Measurements from ENCODE around the gene SULT1C4. TPM values are rescaled to one million over a fixed set of nuclear protein-coding genes. Genes with fewer than 3 reads are reported as not detected.

Gene SULT1C4
- total and polyA plus RNA-seq, 2 of the 8 experiments (the other 6 are each of a cell fraction or from before 2014, with no cell fraction given), result 1.5 to 2.1 TPM

GRCh38 chr2:108364676-108365297, 13.0 kb upstream of the SULT1C4 start:
- POLR2A ChIA-PET (ENCODE audit: partially characterized antibody), result no interaction called here
- H3K14ac ChIP-seq (ENCODE audit: insufficient read length), result no peak overlapping the region
- no peak for FAIRE-seq
- peak overlapping the region; percentile 83; the same call in 1 of the 2 replicates for H2AFZ ChIP-seq (ENCODE audit: low read length)
- no peak overlapping the region for H3K18ac ChIP-seq (ENCODE audit: extremely low read depth, low read length)
- H3K4ac ChIP-seq (replicated peaks; ENCODE audit: insufficient read length, low read depth, low read length), result no peak overlapping the region
- no peak overlapping the region for H2BK120ac ChIP-seq (replicated peaks; ENCODE audit: low read depth, low read length)
- CTCF ChIA-PET (ENCODE audit: partially characterized antibody), result no interaction called here
- no peak overlapping the region for H2AK5ac ChIP-seq (ENCODE audit: low read depth, low read length)
- WGBS, 2 experiments (ENCODE audit: extremely low coverage in 1 of 2, insufficient coverage in 1 of 2, insufficient read length in 1 of 2, insufficient replicate concordance in 2 of 2, low coverage in 1 of 2, low lambda C conversion rate in 2 of 2, missing lambda C conversion rate in 1 of 2), result 84% methylated on average over 6 of the region's 6 CpGs; no CpG with 5 or more reads in 1 of the 2 experiments
- H4K8ac ChIP-seq (ENCODE audit: extremely low read depth, insufficient read depth, low read length), result no peak overlapping the region
- H3K4me2 ChIP-seq (ENCODE audit: insufficient read depth in 1 of 2, low read depth in 2 of 2, low read length in 2 of 2), result no peak overlapping the region
- H4K5ac ChIP-seq (ENCODE audit: insufficient read length, low read depth, low read length), result no peak overlapping the region
- no peak overlapping the region for H3K27ac ChIP-seq (ENCODE audit: low read depth, low read length)
- no peaks in the 10 kb centered on the region for H3K79me1 ChIP-seq (ENCODE audit: low read depth, low read length)
- H3K36me3 ChIP-seq (ENCODE audit: control insufficient read depth in 2 of 4, insufficient read depth in 4 of 4, low read length in 3 of 4), result no peaks in the 10 kb centered on the region
- no peak overlapping the region for H4K91ac ChIP-seq (replicated peaks; ENCODE audit: insufficient read length, low read length)
- H3K23ac ChIP-seq (ENCODE audit: insufficient read length), result no peak overlapping the region
- H4K20me1 ChIP-seq (replicated peaks in 1 of 2; ENCODE audit: control insufficient read depth in 1 of 2, insufficient read depth in 2 of 2, low read length in 2 of 2), result no peaks in the 10 kb centered on the region
- H2BK20ac ChIP-seq (ENCODE audit: low read length), result no peak overlapping the region; the same call in 1 of the 2 replicates
- no peaks in the 10 kb centered on the region for H3K9me3 ChIP-seq (ENCODE audit: insufficient read depth in 2 of 2, low read depth in 1 of 2, low read length in 1 of 2)
- no peak overlapping the region for H2BK15ac ChIP-seq (ENCODE audit: low read length)
- no peaks in the 10 kb centered on the region for H3K27me3 ChIP-seq (replicated peaks in 1 of 4; ENCODE audit: control insufficient read depth in 3 of 4, extremely low read depth in 1 of 4, insufficient read depth in 3 of 4, low read length in 3 of 4)
- no peaks in the 10 kb centered on the region for H3K79me2 ChIP-seq (ENCODE audit: control insufficient read depth in 1 of 2, insufficient read depth in 2 of 2, low read length in 2 of 2)
- no peak overlapping the region for H3K56ac ChIP-seq (replicated peaks; ENCODE audit: insufficient read length, low read depth, low read length)
- H3K4me1 ChIP-seq (replicated peaks in 1 of 4; ENCODE audit: control insufficient read depth in 3 of 4, insufficient read depth in 4 of 4, low read length in 3 of 4), result peaks cover 0 to 4% (median 3%) of the 10 kb centered on the region in 4 experiments; a peak in 2 of 7 replicates
- no peak overlapping the region for H2BK12ac ChIP-seq (ENCODE audit: low read depth, low read length)
- no peak overlapping the region for H3K4me3 ChIP-seq (ENCODE audit: extremely low read depth in 1 of 4, insufficient read depth in 2 of 4, low read depth in 3 of 4, low read length in 4 of 4)
- no peak overlapping the region for H3K9ac ChIP-seq (replicated peaks in 1 of 4; ENCODE audit: extremely low read depth in 1 of 4, low read depth in 3 of 4, low read length in 3 of 4)
- no peaks in the 10 kb centered on the region for H3K23me2 ChIP-seq (ENCODE audit: low read depth, low read length)
- DNase-seq (ENCODE audit: low read depth in 1 of 2, low spot score in 2 of 2), result no peak
- H2BK5ac ChIP-seq (ENCODE audit: low read depth, low read length), result peak overlapping the region; percentile 42; the same call in 1 of the 2 replicates
- TF ChIP-seq E2F6 (IDR thresholded peaks at IDR 0.05) (no peak), TAF1 (IDR thresholded peaks at IDR 0.05; ENCODE audit: low read depth, low read length) (peak; percentile 24; the same call in 1 of the 2 replicates), RBBP5 (IDR thresholded peaks at IDR 0.05; ENCODE audit: borderline replicate concordance, low read depth, low read length) (no peak), CTBP2 (IDR thresholded peaks at IDR 0.05; ENCODE audit: borderline replicate concordance, insufficient read depth, insufficient read length, low read length) (no peak), ATF3 (IDR thresholded peaks at IDR 0.05; ENCODE audit: insufficient read depth, low read depth, low read length) (no peak), SIX5 (IDR thresholded peaks at IDR 0.05; ENCODE audit: low read depth, low read length) (no peak), NANOG (IDR thresholded peaks at IDR 0.05; ENCODE audit: insufficient read depth, low read depth, low read length, poor library complexity, severe bottlenecking) (no peak), CBX8 (IDR thresholded peaks at IDR 0.05; ENCODE audit: borderline replicate concordance, low read depth, low read length) (no peak), TAF7 (optimal IDR thresholded peaks at IDR 0.05; ENCODE audit: borderline replicate concordance, low read depth, low read length) (no peak)

Measured in H1 (cell line).